Measurements from ENCODE around the gene FNBP1. TPM values are rescaled to one million over a fixed set of nuclear protein-coding genes. Genes with fewer than 3 reads are reported as not detected.

FNBP1 gene
- total and polyA plus RNA-seq, 2 donors (not counting 1 experiment from before 2014, with no cell fraction given) = 20.8 to 44.3 TPM

DNA sequence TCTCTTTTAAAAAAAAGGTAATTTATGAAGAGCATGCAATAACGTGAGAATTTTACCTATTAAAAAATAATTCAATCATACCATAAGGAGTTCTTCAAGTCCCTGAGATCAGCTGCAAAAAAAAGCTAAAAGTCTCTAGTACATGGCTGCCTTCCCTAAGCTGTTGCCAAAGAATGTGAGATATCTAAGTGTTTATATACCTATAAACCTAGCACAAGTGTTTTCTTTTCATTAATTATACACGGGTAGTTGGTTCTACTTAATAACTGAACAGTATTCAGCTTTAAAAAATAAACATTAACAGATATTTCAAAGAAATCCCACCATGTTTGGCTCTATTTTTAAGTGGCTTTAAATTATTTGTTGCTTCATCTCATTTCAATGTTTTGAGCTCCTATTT lies 25.9 kb downstream of the FNBP1 start:
- Histone ChIP-seq H3K36me3 (ENCODE audit: control insufficient read depth, insufficient read depth, low read length) (no peaks in the 10 kb centered on the region), H3K27ac (ENCODE audit: insufficient read depth, low read length) (no peak overlapping the region), H3K4me1 (ENCODE audit: control insufficient read depth, extremely low read depth, insufficient read depth, low read length) (peaks cover 2% of the 10 kb centered on the region), H3K27me3 (ENCODE audit: control insufficient read depth, insufficient read depth, low read length) (no peaks in the 10 kb centered on the region), H4K20me1 (ENCODE audit: control insufficient read depth, extremely low read depth, insufficient read depth, low read length) (no peaks in the 10 kb centered on the region), H3K79me2 (ENCODE audit: control insufficient read depth, insufficient read depth, low read length) (no peaks in the 10 kb centered on the region), H3K9ac (ENCODE audit: insufficient read depth, low read length) (no peak overlapping the region), H2AFZ (ENCODE audit: low read length) (no peak overlapping the region), H3K4me2 (ENCODE audit: extremely low read depth, insufficient read depth, low read length) (no peak overlapping the region), H3K4me3 (replicated peaks in 1 of 4; ENCODE audit: control extremely low read depth in 1 of 4, insufficient read depth in 1 of 4, low read depth in 3 of 4, low read length in 4 of 4) (no peak overlapping the region), H3K9me3 (ENCODE audit: control insufficient read depth, insufficient read depth, low read depth, low read length) (no peaks in the 10 kb centered on the region)
- TF ChIP-seq EZH2 (IDR thresholded peaks at IDR 0.05; ENCODE audit: low read length, missing control alignments) (no peak), CTCF (conservative IDR thresholded peaks at IDR 0.05 in 1 of 2, IDR thresholded peaks at IDR 0.05 in 1 of 2; ENCODE audit: low read depth in 1 of 2, low read length in 2 of 2) (no peak)
- DNase-seq (ENCODE audit: low read depth in 2 of 2) = peak in 1 of 2 donors; percentile 77

- peaks cover 2% of the 10 kb centered on the region for H3K4me1 ChIP-seq (ENCODE audit: control insufficient read depth, extremely low read depth, insufficient read depth, low read length)
- no peaks in the 10 kb centered on the region for H3K79me2 ChIP-seq (ENCODE audit: control insufficient read depth, insufficient read depth, low read length)
- H3K27me3 ChIP-seq (ENCODE audit: control insufficient read depth, insufficient read depth, low read length) = no peaks in the 10 kb centered on the region
- no peak overlapping the region for H3K4me2 ChIP-seq (ENCODE audit: extremely low read depth, insufficient read depth, low read length)
- no peak overlapping the region for H3K4me3 ChIP-seq (replicated peaks in 1 of 4; ENCODE audit: control extremely low read depth in 1 of 4, insufficient read depth in 1 of 4, low read depth in 3 of 4, low read length in 4 of 4)
- no peaks in the 10 kb centered on the region for H3K36me3 ChIP-seq (ENCODE audit: control insufficient read depth, insufficient read depth, low read length)
- H3K9me3 ChIP-seq (ENCODE audit: control insufficient read depth, insufficient read depth, low read depth, low read length) = no peaks in the 10 kb centered on the region
- DNase-seq (ENCODE audit: low read depth in 2 of 2) = no peak
- H3K9ac ChIP-seq (ENCODE audit: insufficient read depth, low read length) = no peak overlapping the region
- H3K27ac ChIP-seq (ENCODE audit: insufficient read depth, low read length) = no peak overlapping the region
- TF ChIP-seq EZH2 (IDR thresholded peaks at IDR 0.05; ENCODE audit: low read length, missing control alignments) = no peak
- no peak for TF ChIP-seq CTCF (conservative IDR thresholded peaks at IDR 0.05 in 1 of 2, IDR thresholded peaks at IDR 0.05 in 1 of 2; ENCODE audit: low read depth in 1 of 2, low read length in 2 of 2)
- no peaks in the 10 kb centered on the region for H4K20me1 ChIP-seq (ENCODE audit: control insufficient read depth, extremely low read depth, insufficient read depth, low read length)
- no peak overlapping the region for H2AFZ ChIP-seq (ENCODE audit: low read length)
These were observed 27.5 kb downstream of the FNBP1 start for GRCh38 chr9:130015353-130016019.

- TF ChIP-seq EZH2 (IDR thresholded peaks at IDR 0.05; ENCODE audit: low read length, missing control alignments) (no peak), CTCF (conservative IDR thresholded peaks at IDR 0.05 in 1 of 2, IDR thresholded peaks at IDR 0.05 in 1 of 2; ENCODE audit: low read depth in 1 of 2, low read length in 2 of 2) (no peak)
- no peak overlapping the region for H3K27ac ChIP-seq (ENCODE audit: insufficient read depth, low read length)
- DNase-seq (ENCODE audit: low read depth in 2 of 2) = no peak
- no peak overlapping the region for H3K9ac ChIP-seq (ENCODE audit: insufficient read depth, low read length)
- no peaks in the 10 kb centered on the region for H3K9me3 ChIP-seq (ENCODE audit: control insufficient read depth, insufficient read depth, low read depth, low read length)
- no peak overlapping the region for H3K4me2 ChIP-seq (ENCODE audit: extremely low read depth, insufficient read depth, low read length)
- H3K4me3 ChIP-seq (replicated peaks in 1 of 4; ENCODE audit: control extremely low read depth in 1 of 4, insufficient read depth in 1 of 4, low read depth in 3 of 4, low read length in 4 of 4) = no peak overlapping the region
- H3K27me3 ChIP-seq (ENCODE audit: control insufficient read depth, insufficient read depth, low read length) = no peaks in the 10 kb centered on the region
- H4K20me1 ChIP-seq (ENCODE audit: control insufficient read depth, extremely low read depth, insufficient read depth, low read length) = no peaks in the 10 kb centered on the region
- no peaks in the 10 kb centered on the region for H3K79me2 ChIP-seq (ENCODE audit: control insufficient read depth, insufficient read depth, low read length)
- no peaks in the 10 kb centered on the region for H3K36me3 ChIP-seq (ENCODE audit: control insufficient read depth, insufficient read depth, low read length)
- no peak overlapping the region for H2AFZ ChIP-seq (ENCODE audit: low read length)
- H3K4me1 ChIP-seq (ENCODE audit: control insufficient read depth, extremely low read depth, insufficient read depth, low read length) = peaks cover 2% of the 10 kb centered on the region
These were observed 29.7 kb downstream of the FNBP1 start for GRCh38 chr9:130013326-130013725.

Measured in fibroblast of lung (primary cell).